Measurements from ENCODE around the gene NFAT5.

DNA sequence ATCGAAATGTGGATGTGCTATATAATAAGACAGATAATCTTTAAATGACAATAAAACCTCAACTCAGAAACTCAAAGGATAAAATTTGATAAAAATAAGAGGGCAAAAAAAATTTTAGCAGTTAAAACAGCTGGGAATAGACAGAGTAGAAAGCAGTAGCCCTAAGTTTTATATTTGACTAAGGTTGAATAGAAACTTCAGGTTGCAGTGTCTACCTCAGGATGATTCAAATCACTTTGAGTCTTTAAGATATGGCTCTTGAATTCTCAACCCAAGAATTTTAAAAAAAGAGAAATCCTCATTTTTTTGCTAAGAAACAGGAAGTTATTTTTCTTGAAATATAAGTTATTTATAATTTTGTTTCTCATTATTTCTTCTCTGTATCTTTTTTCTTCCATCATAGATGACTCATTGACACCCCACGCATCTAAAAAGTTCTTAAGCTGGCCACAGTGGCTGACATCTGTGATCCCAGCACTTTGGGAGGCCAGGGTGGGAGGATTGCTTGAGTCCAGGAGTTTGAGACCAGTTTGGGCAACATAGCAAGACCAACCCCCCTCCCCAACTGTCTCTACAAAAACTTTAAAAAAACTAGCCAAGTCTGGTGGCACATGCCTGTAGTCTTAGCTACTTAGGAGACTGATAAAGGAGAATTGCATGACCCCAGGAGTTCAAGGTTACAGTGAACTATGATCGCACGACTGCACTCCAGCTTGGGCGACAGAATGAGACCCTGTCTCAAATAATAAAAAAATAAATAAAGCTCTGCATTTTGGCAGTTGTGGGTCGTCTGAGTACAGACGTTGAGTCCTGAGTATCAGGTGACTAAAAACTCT lies 23.9 kb downstream of the NFAT5 start:
- TF ChIP-seq, protein P1, sequence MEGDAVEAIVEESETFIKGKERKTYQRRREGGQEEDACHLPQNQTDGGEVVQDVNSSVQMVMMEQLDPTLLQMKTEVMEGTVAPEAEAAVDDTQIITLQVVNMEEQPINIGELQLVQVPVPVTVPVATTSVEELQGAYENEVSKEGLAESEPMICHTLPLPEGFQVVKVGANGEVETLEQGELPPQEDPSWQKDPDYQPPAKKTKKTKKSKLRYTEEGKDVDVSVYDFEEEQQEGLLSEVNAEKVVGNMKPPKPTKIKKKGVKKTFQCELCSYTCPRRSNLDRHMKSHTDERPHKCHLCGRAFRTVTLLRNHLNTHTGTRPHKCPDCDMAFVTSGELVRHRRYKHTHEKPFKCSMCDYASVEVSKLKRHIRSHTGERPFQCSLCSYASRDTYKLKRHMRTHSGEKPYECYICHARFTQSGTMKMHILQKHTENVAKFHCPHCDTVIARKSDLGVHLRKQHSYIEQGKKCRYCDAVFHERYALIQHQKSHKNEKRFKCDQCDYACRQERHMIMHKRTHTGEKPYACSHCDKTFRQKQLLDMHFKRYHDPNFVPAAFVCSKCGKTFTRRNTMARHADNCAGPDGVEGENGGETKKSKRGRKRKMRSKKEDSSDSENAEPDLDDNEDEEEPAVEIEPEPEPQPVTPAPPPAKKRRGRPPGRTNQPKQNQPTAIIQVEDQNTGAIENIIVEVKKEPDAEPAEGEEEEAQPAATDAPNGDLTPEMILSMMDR (IDR thresholded peaks at IDR 0.05): no peak
- no peak for TF ChIP-seq ZFX (IDR thresholded peaks at IDR 0.05; ENCODE audit: borderline replicate concordance)

Measured in 22Rv1 (cell line).